T1000 (cell line): ENCODE data around the gene ZKSCAN5.
"Not testable (repeated sequence)": the region's sequence is repeated elsewhere in the genome, so short reads cannot be mapped to it uniquely, and the experiment has no call there.

Experiments used
- DNase-seq: peaks from one replicate; lab custom pipeline; 2025; ENCODE audit warnings: mixed read lengths; lab: John Stamatoyannopoulos, UW

Gene ZKSCAN5

GRCh38 chr7:99551767-99552463 lies 47.5 kb downstream of the ZKSCAN5 start, which contains the start of gene FAM200A:
Gene FAM200A (minus strand): TSS chr7:99552114. CDS start chr7:99548407, 3,707 bp downstream.
- DNase-seq: peak; percentile 52

- DNase-seq: no peak
Observed at GRCh38 chr7:99553039-99553438, 48.6 kb downstream of the ZKSCAN5 start.

GRCh38 chr7:99554939-99555338 lies 50.5 kb downstream of the ZKSCAN5 start:
- DNase-seq: no peak

DNA sequence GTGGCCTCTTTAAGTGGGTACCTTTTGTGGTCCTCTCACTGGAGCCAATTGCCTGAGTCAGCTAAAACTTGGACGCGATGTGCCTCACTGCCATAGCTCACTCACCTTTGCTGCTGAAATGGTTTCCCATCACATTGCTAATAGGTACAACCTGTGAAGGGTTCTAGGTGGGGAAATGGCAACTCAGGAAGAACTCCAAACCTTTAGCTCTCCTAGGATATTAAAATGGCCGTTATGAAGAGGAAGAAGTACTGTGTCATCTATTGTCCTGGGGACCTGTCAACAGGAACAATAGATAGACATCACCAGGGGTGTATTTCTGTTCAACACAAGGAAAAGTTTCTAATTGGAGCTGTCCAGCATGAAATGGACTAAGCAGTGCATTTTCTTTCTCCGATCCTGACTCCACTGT lies 52.7 kb downstream of the ZKSCAN5 start:
- no peak for DNase-seq

- DNase-seq: no peak
Observed at GRCh38 chr7:99557940-99558305, 53.5 kb downstream of the ZKSCAN5 start.

GRCh38 chr7:99558306-99559174 lies 54.1 kb downstream of the ZKSCAN5 start, which contains the start of gene ZNF655:
Gene ZNF655 (plus strand): TSS chr7:99558642. CDS start chr7:99560560, 1,918 bp downstream.
- DNase-seq: peak; percentile 79

- no peak for DNase-seq
Observed at GRCh38 chr7:99559175-99559915, 54.9 kb downstream of the ZKSCAN5 start.

DNA sequence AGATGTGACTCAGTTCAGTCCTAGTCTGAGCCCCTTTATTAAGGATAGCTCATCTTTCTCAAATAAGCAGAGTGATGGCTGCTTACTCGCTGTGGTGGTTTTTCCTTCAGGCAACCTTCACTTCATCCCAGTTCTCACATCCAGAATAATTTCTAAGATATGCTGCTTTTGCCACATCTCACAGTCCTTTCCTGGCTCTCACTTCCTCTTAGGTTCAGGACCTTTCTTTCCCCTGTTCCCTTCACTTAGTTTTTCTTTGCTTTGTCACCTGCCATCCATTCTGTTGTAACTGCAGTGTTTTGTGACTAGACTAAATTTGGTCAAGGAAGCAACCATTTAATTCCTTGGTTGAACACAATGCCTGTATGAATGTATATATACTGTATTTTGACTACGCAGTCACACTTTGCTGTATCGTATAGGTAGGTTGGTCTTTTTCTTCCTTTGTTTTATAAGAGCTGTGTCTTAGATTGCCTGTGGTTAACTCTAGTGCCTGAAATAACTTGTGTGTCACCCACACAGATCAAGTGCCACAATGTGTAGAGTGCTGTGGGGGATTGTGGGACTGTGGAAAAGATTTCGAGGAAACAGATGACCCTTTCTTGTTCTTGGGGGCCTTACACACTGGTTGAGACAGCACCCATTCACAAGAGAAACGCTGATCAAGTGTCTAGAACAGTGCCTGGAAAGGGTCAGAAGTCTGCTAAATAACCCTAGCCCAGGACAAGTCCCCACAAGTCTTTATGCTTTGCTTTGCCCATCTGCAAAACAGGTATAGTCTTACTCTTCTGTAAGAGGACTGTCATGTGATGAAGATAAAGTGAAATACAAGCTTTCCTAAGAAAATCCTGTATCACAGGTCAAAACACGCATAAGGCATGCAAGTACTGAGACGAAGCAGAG lies 56.6 kb downstream of the ZKSCAN5 start:
- DNase-seq: no peak

GRCh38 chr7:99561737-99562051 lies 57.2 kb downstream of the ZKSCAN5 start:
- no peak for DNase-seq

- no peak for DNase-seq
Observed at GRCh38 chr7:99562114-99562784, 57.8 kb downstream of the ZKSCAN5 start.

DNA sequence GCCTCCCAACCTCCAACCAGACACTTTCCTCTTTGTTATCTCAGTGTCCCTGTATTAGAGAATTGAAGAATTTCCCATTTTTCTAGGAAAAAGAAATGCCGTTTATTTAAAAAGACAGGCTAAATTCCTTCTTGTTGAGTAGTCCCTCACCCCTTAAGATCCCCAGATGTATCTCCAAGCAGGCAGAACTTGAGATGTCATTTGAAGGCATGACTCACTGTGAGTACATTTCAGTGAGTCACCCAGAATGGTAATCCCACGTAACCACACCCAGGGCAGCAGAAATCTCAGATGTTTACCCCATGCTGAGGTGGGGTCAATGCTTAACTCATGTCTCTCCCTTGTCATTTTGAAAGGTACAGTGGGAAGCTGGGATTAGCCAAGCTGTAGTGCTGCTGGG lies 58.4 kb downstream of the ZKSCAN5 start:
- peak; percentile 67 for DNase-seq

- DNase-seq: peak; percentile 26
Observed at GRCh38 chr7:99563650-99564049, 59.2 kb downstream of the ZKSCAN5 start.

DNA sequence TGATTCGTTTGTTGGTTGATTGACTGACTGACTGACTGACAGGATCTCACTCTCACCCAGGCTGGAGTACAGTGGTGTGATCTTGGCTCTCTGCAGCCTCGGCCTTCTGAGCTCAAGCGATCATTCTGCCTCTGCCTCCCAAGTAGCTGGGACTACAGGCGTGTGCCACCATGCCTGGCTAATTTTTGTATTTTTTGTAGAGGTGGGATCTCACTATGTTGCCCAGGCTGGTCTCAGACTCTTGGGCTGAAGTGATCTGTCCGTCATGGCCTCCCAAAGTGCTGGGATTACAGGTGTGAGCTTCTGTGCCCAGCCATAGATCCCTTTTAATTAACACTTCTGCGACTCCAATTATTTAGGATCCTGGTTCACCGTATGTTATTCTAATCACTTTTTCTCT lies 64.3 kb downstream of the ZKSCAN5 start:
- not testable (repeated sequence) for DNase-seq

DNA sequence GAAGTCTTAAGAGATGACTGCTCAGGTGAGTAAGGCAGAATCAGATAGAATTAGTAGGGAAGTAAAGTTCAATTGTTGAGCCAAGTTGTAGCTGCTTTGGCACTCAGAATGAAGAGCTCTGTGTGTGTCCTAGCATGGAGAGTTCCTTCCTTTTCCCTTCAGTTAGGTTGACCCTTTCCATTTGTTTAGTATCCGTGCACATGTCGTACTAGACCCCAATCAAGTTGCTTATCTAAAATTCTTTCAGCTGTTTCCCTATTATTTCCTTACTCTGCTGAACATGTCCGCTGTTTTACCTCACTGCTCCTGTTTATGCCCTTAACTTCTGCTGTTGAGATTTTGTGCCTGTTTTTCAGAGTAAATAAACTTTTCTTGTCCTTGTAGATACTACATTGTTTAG lies 67.3 kb downstream of the ZKSCAN5 start:
- no peak for DNase-seq

GRCh38 chr7:99573257-99573656 lies 68.8 kb downstream of the ZKSCAN5 start:
- no peak for DNase-seq

- DNase-seq: no peak
Observed at GRCh38 chr7:99576251-99576650, 71.8 kb downstream of the ZKSCAN5 start.

GRCh38 chr7:99579281-99579955 lies 75.0 kb downstream of the ZKSCAN5 start:
- no peak for DNase-seq

- DNase-seq: no peak
Observed at GRCh38 chr7:99579956-99580777, 75.7 kb downstream of the ZKSCAN5 start.

DNA sequence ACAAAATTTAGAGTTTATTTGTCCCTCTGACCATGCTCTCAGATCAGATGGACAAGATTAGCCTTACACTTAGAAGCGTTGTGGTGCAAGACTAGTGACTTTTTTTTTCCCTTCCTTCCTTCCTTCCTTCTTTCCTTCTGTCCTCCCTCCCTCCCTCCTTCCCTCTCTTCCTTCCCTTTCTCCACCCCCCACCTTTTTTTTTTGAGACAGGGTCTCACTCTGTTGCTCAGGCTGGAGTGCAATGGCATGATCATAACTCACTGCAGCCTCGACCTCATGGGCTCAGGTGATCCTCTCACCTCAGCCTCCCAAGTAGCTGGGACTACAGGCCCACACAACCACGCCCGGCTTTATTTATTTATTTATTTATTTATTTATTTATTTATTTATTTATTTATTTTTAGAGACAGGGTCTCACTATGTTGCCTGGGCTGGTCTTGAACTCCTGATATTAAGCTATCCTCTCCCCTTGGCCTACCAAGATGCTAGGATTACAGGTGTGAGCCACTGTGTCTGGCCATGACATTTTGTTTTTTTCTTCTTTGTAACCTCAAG lies 76.4 kb downstream of the ZKSCAN5 start:
- not testable (repeated sequence) for DNase-seq
